ENCODE results near the gene MAN2B1. TPM values are rescaled to one million over a fixed set of nuclear protein-coding genes. Genes with fewer than 3 reads are reported as not detected.
"Not testable (repeated sequence)": the region's sequence is repeated elsewhere in the genome, so short reads cannot be mapped to it uniquely, and the experiment has no call there.

Gene MAN2B1
- polyA plus RNA-seq, 4 donors, result 25.0 to 33.6 (median 30.1) TPM

DNA sequence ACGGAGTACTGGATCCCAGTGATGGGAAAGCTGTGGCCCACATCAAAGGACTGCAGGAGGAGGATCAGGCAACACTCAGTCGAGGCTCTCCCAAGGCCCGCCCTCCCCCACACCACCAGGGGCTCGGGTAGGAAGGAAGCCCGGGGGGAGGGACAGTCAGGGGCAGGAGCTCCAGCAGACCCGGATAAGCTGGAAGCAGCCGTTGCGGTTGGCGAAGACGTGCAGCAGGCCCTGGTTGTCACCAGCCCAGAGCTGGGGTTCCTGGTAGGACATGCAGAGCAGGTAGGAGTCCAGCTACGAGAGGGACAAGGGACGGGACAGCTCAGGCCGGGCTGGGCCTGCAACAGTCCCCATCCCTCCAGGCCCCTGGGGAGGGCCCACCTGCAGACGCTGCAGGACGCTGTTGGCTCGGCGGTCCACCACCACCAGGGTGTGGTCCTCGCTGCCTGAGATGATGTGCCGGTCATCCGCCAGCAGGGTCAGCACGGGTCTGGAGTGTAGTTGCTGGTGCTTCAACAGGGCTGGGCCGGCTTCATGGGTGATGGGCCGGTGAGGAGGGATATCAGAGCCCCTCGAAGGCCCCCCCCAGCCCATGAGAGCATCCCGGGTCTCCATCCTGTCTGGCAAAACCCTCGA, 23.2 kb upstream of the MAN2B1 start:
- no peak for DNase-seq (ENCODE audit: low read depth in 4 of 4, low spot score in 3 of 4)

DNA sequence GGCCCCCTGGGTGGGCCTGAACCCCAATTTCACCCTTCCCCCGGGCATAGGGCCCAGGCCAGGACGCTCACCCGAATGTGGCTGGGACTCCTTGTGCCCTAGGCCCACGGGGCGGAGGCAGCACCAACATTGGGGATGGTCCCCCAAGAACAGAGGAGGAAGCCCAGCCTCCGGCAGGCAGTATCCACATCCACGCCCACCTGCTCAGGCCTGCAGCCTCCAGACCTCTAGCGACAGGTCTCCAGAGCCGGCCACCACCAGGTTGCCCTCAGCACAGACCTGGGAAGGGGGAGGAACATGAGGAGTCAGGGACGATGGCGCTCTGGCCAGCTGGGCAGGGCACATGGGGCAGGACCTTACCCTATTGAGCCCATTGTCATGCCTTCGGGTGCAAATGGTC, 22.5 kb upstream of the MAN2B1 start:
- no peak for DNase-seq (ENCODE audit: low read depth in 4 of 4, low spot score in 3 of 4)

DNA sequence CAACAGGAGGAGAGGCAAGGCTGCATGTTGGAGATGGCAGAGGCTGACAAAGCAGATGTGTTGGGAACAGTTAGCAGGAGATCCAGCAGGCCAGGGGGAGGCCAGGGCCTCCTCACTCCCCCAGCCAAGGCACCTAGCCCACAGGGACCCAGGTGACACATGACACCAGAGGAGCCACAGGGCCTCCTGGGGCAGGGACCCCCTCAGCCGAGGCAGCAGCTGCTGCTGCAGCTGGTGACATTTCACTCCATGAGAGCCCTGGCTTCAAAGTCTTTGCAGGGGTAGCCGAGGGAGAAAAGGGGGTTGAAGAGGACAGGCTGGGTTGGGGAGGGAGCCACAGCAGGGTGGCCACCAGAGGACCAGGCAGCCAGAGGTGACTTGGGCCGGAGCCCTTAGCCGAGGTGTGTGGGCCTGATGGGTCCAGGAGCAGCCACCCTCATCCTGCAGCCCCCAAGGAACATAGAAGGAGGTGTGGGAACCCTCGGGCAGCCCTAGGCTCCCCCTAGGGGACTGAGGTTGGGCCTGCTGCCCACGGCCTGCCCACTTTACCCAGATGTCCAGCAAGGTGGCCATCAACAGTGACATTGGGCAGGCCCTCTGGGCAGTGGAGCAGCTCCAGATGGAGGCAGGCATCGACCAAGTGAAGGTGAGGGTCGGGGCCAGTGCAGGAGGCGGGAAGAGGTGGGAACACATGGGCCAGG, 21.1 kb upstream of the MAN2B1 start, which contains the start of gene GNG14:
GNG14 (plus strand) TSS at position 503 of the 701 bp plus-strand sequence; CDS start at position 554, 51 bp downstream.
- DNase-seq (ENCODE audit: low read depth in 4 of 4, low spot score in 3 of 4), result no peak

DNA sequence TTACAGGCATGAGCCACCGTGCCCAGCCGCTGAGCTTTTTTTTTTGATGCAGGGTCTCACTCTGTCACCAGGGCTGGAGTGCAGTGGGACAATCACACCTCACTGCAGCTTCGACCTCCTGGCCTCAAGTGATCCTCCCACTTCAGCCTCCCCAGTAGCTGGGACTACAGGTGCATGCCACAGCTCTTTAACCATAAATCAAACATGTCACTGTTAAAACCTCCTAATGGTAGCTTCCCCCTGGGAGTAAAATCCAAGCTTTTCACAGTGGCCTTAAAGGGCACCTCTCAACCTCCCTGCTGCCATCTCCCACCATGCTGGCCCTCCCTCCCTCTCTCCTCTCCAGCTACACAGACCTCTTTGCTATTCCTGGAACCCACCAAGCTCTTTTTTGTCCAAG, 19.3 kb upstream of the MAN2B1 start:
- DNase-seq (ENCODE audit: low read depth in 4 of 4, low spot score in 3 of 4), result no peak

DNA sequence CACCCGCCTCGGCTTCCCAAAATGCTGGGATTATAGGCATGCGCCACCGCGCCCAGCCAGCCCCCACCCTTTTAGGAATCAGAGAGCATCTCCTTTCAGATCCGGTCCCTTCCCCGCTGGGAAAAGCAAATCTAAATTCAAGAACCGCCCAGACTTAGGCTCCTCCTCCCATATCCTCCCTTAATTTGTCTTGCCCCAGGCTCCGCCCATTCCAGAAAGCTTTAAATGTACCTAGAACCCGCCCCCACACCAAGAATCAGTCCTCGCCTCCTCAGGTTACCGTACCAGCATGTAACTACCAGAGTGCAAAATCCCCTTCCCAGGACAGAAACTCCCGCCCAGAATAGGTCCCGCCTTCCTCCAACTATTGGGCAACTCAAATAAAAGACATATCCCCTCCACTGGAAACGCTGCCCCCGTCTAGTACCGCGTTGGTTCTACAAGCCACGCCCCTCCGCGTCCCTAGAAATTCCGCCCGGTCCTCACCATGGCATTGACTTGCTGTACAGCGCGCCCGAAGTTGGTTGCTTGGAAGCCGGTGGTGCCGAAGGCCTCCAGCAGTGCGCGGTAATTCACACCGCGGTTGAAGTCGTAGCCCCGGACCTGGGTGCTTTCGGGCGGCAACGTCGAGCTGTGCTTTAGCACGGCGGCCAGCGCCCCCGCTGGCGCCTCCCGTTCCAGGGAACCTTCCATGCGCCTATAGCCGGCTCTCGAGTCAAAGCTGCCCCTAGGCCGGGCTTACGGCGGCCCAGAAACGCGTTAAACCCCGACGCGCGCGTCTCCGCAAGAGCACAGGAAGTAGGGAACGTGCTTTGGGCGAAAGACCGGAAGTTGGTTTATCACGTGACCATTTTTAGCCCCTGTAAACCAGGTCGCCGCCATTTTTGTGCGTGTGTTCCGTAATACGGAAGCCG, 14.8 kb upstream of the MAN2B1 start, which contains the start of gene DHPS:
DHPS (minus strand) TSS at position 807 of the 914 bp plus-strand sequence; CDS start at position 693, 114 bp downstream.
- DNase-seq (ENCODE audit: low read depth in 4 of 4, low spot score in 3 of 4), result peak; percentile 91 to 96 (median 94)

DNA sequence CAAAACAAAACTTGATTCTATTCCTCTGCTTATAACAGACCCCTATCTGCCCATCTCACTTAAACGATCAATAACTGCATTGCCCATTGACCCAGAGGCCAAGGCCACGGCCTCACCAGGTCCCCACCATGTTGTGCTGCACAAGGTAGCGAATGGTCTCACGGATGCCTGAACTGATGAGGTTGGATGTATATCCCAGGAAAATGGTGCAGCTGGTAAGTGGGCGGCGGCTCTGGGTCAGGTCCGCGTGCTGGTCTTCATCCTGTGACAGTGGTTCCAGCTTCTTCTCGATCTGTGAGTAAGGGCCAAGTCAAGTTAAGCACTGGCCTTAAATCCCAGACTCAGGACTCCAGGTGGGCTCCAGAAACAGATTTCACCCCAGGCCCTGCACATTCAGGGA, 13.5 kb upstream of the MAN2B1 start:
- DNase-seq (ENCODE audit: low read depth in 4 of 4, low spot score in 3 of 4), result no peak

DNA sequence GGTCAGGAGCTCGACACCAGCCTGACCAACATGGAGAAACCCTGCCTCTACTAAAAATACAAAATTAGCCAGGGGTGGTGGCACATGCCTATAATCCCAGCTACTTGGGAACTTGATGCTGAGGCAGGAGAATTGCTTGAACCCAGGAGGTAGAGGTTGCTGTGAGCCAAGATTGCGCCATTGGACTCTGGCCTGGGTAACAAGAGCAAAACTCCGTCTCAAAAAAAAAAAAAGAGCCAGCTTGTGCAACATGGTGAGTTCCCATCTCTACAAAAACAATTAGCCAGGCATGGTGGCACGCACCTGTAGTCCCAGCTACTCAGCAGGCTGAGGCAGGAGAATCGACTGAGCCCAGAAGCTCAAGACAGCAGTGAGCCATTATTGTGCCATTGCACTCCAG, 11.5 kb upstream of the MAN2B1 start:
- DNase-seq (ENCODE audit: low read depth in 4 of 4, low spot score in 3 of 4), result not testable (repeated sequence)

DNA sequence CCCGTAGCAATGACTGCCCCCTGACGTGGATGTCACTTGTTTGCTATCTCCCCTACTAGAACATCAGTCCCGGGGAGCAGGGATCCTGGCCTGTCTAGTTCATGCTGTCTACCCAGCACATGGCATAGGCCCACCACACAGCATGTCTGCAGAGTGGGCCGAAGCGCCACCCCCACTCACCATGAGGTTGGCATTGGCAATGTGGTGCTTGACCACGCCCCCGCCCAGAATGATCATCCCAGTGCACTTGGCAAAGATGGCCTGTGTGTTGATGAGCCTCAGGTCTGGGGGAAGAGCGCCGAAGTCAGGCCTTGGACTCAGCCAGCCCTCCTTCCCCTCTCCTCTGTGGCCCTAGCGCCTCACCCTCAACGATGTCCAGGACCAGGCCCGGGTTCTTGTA, 10.4 kb upstream of the MAN2B1 start:
- DNase-seq (ENCODE audit: low read depth in 4 of 4, low spot score in 3 of 4), result no peak

DNA sequence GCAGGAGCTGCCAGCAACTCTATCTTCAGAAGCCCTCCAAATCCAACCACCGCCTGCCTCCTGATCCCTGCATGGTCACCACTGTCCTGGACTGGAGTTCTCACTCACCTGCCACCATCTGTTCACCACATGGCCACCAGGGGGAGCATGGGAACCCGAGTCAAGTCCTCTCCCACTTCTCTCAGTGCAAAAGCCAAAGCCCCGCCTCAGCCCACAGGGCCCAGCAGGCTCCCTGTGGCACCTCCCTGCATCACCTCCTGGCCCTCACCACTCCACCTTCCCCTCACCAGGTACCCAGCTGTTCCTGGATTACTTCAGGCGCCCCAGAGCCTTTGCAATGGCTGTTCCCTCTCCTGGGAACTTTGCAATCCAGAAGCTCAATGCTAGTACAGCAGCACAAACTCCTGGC, 9.8 kb upstream of the MAN2B1 start:
- DNase-seq (ENCODE audit: low read depth in 4 of 4, low spot score in 3 of 4), result peak in 3 of 4 donors; percentile 44 to 60 (median 58)

DNA sequence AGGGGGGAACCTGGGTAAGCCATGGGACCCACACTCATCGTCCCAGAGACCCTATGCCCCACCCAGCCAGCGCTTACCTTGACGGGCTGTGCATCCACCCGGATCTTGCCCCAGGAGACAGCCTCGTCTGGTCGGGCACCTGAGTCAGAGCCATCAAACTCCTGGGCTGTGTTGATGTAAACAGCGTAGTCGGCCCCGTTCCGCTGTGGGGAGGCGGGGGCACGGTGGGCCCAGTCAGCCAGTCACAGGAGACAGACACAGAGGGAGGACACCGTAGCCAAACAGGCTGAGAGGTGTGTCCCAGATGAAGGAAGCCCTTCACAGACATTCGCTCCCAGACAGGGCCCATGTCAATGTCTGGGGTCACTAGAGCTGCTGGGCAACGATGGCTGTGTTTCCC, 9.4 kb upstream of the MAN2B1 start:
- no peak for DNase-seq (ENCODE audit: low read depth in 4 of 4, low spot score in 3 of 4)

DNA sequence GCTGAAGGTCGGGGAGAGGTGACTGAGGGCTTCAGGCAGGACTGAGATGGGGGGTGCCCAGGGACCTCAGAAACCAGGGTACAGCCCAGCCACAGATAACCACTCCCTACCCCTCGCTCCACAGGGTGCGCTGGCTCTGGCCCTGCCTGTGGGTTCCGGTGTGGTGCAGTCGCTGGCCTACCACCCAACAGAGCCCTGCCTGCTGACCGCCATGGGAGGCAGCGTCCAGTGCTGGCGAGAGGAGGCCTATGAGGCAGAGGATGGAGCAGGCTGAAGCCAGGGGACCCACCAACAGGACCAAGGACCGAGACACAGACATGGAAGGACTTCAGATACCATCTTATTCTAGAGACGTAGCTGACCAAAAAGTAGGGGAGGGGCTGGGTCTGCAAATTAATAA, 8.9 kb upstream of the MAN2B1 start:
- DNase-seq (ENCODE audit: low read depth in 4 of 4, low spot score in 3 of 4), result no peak

DNA sequence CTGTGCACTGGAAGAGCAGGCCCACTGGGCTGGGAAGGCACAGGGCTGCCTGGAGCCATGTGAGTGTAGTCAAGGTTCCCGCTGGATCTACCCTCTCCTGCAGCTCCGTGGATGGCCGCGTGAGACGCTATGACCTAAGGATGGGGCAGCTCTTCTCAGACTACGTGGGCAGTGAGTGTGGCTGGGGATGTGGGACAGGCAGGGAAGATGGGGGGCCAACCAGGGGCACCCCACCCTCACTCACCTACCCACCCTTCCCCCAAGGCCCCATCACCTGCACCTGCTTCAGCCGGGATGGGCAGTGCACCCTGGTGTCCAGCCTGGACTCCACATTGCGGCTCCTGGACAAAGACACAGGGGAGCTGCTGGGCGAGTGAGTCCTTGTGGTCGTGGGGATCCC, 6.2 kb upstream of the MAN2B1 start:
- no peak for DNase-seq (ENCODE audit: low read depth in 4 of 4, low spot score in 3 of 4)

DNA sequence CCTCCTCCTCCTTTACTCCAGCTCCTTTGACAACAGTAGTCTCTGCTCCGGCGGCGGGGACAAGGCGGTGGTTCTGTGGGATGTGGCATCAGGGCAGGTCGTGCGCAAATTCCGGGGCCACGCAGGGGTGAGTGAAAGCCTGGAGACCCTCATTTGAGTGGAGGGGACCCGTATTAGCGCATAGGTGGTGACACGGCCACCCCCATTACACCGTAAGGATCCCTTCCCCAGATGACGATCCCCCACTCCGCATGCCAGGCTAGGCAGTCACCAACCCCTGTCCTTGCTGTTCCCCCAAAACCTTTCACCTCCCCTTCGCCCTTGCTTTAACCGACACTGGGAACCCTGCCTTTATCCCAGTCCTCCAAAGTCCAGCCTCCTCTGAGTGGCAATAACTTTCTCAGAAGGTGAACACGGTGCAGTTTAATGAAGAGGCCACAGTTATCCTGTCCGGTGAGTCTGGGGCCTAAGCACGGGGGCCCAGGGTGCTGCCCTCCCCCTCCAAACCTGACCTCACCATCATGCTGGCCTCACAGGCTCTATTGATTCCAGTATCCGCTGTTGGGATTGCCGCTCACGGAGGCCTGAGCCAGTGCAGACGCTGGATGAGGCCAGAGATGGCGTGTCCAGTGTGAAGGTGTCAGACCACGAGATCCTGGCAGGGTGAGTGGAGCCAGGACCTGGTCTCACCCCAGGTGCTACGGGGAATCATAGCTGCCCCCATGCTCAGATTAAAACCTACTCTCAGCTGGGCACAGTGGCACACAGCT, 3.8 kb upstream of the MAN2B1 start:
- no peak for DNase-seq (ENCODE audit: low read depth in 4 of 4, low spot score in 3 of 4)

DNA sequence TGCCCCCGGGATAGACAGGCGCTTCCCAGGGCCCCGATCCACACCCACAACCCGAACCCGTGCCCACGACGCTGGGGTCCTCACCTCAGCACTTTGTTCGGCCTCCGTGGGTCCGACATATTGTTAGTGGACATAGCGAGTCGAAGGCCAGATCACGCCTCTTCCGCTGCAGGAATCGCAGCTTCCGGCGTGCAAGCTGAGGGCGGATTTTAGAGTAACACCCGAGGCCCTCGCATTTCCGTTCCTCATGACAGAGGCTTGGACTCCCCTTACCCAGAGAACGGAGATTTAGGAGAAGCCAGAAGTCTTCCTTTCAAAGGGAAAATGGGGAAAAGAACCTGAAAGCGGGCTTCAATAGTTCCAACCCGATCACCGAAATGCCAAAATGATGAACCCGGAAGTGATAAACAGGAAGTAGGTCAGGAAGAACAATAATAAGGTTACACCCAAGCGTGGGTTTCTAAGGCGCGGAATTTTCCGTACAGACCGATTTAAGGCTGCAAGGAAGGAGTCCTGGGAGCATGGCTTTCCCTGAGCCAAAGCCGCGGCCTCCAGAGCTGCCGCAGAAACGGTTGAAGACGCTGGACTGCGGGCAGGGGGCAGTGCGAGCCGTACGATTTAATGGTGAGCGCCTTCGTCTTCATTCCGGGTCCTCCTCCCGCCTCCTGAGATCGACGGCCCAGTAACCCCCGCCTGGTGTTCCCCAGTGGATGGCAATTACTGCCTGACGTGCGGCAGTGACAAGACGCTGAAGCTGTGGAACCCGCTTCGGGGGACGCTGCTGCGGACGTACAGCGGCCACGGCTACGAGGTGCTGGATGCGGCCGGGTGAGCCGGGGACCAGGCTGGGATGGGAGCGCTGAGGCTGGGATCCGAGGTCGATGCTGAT, 3.0 kb upstream of the MAN2B1 start:
- peak; percentile 72 to 82 (median 77) for DNase-seq (ENCODE audit: low read depth in 4 of 4, low spot score in 3 of 4)

DNA sequence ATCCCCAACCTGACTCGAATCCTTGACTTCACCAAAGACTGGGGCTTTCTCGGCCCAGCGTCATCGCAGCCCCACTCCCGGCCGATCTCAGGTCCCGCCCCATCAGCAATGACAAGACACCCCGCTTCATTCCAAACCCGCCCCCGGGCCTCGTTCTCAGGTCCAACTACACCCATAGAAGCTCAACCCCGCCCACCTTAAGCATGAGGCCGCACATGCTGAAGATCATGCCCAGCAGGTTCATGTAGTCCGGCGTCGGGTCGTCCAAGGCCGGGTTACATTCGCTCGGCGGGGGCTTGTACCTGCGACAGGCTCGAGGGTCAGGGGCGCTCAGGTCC, 2.4 kb upstream of the MAN2B1 start:
- no peak for DNase-seq (ENCODE audit: low read depth in 4 of 4, low spot score in 3 of 4)

DNA sequence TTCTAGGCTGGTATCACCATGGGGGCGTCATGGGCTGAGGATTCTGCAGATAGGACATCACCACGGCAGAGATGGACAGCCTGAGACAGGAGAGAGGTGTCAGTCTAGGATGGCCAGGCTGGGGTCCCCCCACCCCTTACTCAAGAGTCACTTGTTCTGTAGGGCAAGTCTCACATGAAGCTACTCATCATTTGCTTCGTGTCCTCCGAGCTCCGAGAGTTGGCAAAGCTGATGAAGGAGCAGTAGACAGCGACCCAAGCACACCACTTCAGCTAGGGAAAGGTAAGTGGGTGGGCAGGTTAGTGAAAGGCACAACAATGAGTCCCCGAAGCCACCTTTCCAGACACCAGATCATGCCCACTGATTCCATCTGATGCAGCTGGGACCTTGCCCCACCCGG, 1.8 kb upstream of the MAN2B1 start:
- no peak for DNase-seq (ENCODE audit: low read depth in 4 of 4, low spot score in 3 of 4)

DNA sequence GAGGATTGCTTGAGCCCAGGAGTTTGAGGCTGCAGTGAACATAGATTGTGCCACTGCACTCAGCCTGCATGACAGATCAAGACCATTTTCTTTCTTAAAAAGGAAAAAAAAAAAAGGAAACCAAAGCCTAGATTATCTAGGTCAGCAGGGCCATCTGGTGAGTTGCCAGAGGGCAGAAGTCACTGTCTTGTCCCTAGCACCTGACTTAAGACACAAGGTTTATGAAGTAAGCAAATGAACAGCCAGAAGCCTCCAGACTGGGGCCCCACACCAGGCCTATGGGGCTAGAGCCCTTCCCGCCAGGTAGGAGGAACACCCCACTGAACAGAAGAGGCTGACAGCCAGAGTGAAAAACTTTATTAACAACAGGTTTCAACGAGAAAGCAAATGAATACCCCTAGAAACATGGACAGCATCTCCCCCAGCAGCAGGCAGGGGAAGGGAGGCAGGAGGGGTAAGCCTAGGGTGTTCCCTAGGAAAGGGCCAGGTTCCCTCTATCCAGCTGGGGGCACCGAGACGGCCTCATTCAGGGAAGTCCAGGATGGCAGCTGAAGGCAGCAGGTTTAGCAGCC, 1.3 kb upstream of the MAN2B1 start:
- DNase-seq (ENCODE audit: low read depth in 4 of 4, low spot score in 3 of 4), result no peak

DNA sequence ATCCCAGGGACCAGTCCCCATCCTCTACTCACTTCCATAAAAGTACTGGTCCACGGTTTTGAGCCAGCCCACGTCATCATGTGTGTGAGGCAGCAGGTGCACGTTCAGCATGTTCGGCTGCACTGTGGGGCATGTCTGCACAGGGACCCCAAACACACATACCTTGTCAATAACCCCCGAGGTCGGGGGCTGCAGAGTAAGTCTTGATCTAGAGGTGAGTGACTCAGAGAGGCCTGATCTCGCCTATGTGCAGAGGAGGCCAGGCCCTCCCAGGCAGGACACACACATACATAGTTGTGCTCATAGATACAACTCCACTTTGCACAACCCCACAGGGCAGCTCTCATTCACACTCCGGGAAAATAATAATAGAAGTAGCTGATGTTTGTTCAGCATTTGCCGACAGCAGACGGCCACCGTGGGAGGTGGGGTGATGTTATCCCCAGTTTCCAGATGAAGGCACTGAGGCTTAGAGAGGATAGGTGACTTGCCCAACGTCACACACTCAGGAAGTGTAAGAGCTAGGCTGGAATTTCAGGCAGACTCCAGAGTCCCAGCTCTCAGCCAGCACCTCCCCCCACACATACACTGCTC, 774 bp downstream of the MAN2B1 start:
- DNase-seq (ENCODE audit: low read depth in 4 of 4, low spot score in 3 of 4), result no peak

DNA sequence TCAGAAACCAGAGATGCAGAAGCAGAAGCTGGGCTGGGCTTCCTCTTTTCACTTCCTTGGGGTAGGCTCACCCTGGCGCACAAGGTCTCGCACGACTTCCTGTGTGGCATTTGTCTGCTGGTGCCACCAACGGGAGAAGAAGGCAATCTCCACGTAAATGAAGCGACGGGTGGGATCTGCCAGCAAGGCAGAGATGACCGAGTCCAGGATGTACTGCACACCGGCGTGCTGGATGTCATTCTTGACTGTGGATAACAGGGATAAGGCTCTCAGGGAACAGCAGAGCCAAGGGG, 1.3 kb downstream of the MAN2B1 start:
- no peak for DNase-seq (ENCODE audit: low read depth in 4 of 4, low spot score in 3 of 4)

Measured in left renal pelvis (tissue), 4 donors.